Left hindlimb (tissue), 1 donor: ENCODE results near the gene ACYP2.
"Not testable (repeated sequence)": the region's sequence is repeated elsewhere in the genome, so short reads cannot be mapped to it uniquely, and the experiment has no call there.

Source experiments
- DNase-seq: peaks from one replicate; pipeline ENCODE4 v3.0.0-alpha.2; 2018

Gene ACYP2

GRCh38 chr2:54099829-54100585, 15.4 kb upstream of the ACYP2 start:
- no peak for DNase-seq

GRCh38 chr2:54100772-54101171, 14.6 kb upstream of the ACYP2 start:
- no peak for DNase-seq

GRCh38 chr2:54103454-54104314, 11.7 kb upstream of the ACYP2 start:
- DNase-seq = no peak

DNA sequence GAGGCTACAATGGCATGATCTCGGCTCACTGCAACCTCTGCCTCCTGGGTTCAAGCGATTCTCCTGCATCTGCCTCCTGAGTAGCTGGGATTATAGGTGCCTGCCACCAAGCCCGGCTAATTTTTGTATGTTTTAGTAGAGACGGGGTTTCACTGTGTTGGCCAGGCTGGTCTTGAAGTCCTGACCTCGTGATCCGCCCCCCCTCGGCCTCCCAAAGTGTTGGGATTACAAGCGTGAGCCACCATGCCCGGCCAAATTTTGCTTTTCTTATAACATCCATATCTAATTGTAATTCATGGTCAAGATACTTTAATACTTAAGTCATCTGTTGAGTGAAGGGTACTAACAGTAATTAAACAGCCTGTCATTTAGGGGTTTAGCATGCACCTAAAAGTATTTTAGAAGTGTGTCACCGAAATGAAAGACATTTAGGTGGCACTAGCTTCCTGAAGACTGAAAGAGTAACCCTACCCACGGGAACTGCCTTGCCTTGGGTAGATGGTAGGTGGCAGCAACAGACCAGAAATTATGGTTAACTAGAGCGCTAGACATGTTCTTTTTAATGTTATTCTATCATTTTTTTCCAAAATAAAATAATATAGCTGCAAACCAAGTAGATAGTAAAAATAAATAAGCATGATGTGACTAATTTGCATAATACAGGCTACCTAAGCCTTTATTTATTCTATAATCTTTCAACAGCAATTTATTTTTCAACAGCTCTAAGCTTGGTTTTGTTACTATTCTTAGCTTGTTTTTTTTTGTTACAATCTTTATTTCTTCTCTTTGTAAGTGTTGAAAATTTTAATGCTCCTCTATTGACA, 8.6 kb upstream of the ACYP2 start:
- DNase-seq = no peak

DNA sequence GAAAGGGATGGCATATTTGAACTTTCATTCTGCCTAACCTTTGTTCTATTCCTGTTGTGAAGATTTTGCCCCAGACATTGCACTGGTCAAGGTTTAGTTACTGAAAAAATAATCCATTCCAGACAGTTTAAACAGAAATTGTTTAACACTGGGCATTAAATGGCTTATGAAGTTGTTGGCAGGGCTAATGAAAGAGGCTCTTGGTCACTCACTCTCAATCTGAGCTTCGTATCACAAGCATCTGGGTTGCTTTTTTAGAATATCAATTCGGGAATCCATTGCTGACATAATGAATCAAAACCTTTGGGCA, 8.0 kb upstream of the ACYP2 start:
- DNase-seq = no peak

DNA sequence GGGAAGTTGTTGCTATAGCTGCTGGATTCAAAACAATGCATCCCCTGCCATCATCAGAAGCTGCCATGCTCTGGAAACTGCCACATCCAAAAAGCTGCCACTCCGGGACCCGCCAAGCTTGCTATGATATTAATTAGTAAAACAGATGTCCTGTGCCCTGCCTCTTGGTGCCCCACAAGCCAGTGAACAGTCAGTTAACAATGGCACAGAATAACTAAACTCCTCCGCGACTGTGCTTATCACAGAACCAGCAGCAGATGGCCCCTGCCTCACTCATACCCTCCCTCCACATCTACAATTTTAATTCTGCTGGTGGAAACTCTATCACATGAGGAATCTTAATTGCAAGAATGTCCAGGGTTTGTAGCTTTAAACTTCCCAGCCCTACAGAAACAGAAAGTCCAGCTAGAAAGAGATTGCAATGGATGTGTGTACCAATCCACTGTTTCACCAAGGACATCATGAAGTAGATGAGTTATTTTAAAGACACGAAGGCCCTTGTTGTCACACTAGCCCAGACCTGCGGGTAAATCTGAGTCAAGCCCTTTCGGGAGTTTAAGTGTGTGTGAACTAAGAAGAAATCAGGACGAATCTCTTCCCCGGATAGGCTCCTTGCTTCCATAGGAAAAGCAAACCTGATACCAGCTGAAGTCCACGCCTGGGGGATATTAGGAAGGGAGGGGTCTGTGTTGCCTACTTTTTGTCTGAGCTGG, 7.4 kb upstream of the ACYP2 start:
- no peak for DNase-seq

DNA sequence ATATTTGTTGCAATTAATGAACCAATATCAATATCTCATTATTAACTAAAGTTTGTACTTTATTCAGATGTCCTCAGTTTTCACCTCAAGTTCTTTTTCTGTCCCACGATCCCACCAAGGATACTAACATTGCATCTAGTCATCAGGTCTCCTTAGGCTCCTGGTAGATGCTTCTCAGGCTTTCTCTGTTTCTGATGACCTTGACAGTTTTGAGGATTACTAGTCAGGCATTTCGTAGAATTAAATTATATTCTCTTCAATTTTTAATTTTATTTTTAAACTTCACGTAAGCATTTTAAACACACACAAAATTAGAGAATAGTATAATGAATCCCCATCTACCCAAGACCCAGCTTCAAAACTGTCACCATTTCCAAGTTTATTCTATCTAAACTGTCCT, 5.6 kb upstream of the ACYP2 start:
- DNase-seq = no peak

- not testable (repeated sequence) for DNase-seq
Observed at GRCh38 chr2:54114479-54114878, 936 bp upstream of the ACYP2 start.

DNA sequence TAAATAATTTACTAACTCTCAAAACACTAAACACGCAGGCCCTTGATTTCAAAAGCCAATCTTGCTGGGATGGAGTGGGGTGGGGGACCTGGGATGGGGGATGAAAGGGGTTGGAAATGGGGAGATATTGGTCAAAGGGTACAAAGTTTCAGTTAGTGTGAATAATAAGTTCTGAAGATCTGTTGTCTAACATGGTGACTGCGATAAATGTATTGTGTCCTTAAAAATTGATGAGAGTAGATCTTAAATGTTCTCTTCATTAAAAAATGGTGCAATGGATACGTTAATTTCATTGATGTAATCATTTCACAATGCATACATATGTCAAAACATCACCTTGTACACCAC, 505 bp upstream of the ACYP2 start:
- no peak for DNase-seq

- DNase-seq = not testable (repeated sequence)
Observed at GRCh38 chr2:54116598-54116997, 1.2 kb downstream of the ACYP2 start.

DNA sequence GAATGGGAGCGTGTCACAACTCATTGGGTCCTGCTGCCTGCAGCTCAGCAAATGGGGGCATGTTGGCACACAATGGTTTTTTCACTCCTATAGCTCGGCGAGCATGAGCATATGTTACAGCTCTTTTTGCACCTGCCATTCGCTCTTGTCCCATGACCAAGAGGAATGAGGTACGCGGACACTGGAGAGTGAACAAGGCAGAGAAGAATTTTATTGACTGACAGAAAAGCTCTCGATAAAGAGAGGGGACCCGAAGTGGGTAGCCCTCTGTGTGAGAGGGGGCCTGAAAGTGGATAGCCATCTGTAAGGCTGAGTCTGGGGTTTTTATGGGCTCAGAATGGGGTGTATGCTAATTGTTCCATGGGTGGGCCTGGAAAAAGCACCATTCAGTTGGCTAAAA, 5.5 kb downstream of the ACYP2 start:
- DNase-seq = no peak

DNA sequence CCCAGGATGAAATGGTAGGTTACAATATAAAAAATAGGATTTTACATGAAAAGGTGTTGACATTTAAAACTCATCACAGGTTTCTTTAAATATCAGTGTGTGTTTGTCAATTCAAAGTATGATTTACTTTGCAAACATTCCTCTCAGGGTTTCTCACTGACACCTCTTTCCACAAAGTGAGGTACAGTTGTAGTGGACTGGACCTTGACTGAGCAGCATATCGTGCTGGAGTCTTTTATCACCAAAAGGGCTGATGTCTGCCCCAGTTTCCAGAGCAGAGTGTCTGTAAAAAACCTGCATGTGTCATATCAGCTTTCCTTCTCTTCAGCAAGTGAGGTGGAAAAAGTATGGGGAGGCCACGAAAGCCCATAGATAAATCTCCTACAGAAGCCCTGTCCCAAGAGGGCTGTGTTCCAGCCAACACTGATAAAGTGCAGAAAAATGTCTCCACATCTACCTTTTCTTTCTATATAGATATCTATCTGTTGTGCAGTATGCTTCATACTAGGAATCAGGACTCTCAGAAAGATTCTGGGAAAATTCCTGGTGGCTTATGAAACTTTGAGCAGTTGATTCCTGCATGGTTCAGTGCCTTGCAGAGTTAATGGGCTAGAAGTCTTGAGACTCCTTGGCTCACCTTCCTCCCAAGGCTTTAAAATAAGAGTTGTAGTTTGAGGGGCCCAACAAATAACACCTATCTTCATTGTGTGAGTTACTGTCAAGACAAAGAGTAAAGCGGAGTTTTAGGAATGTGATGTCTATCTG, 6.9 kb downstream of the ACYP2 start:
- DNase-seq = no peak

- no peak for DNase-seq
Observed at GRCh38 chr2:54122939-54123338, 7.5 kb downstream of the ACYP2 start.

DNA sequence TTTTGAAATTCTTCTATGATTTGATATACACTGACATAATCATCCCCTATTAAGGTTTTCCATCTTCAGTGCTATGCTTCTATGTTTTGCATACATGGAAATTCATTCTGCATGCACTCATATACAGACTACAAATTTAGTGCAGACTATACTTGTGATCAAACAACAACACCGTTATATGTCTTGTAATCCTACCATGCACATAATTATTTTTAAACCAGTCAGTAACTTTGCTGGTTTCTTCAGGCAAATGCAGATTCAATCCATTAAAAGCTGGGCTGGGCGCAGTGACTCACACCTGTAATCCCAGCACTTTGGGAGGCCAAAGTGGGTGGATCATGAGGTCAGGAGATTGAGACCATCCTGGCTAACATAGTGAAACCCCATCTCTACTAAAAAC, 11.8 kb downstream of the ACYP2 start:
- DNase-seq = not testable (repeated sequence)

DNA sequence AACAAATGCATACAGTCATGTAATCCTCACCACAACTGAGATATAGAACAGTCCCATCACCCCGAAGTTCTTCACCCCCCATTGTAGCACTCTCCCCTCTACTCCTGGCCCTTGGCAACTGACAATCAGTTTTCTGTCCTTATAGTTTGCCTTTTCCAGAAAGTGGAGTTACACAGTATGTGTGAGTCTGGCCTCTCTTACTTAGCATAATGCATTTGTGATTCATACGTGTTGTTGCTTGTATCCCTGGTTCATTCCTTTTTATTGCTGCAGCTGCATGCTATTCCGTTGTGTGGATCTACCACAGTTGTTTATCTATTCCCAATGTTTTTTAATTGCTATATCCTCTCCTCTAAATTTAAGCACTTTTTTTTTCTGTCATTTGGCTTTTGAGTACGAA, 17.6 kb downstream of the ACYP2 start:
- DNase-seq = no peak

DNA sequence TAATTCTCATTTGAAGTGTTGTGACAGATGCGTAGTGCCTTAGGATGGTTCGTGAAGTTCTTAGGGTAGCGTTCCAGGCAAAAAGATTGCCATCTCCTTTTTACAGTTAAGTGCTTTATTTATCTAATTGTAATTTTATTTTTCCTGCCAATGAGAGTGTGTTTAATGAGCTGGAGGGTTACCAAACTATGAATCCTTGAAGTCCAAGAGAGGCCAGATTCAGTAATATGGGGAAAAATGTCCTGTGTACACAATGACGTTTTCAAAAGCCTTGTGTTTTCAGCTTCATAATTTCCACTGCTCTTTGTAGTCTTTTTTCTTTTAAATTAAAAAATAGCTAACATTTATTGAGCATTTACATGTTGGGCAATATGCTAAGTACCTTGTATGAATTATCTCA, 23.8 kb downstream of the ACYP2 start:
- no peak for DNase-seq

DNA sequence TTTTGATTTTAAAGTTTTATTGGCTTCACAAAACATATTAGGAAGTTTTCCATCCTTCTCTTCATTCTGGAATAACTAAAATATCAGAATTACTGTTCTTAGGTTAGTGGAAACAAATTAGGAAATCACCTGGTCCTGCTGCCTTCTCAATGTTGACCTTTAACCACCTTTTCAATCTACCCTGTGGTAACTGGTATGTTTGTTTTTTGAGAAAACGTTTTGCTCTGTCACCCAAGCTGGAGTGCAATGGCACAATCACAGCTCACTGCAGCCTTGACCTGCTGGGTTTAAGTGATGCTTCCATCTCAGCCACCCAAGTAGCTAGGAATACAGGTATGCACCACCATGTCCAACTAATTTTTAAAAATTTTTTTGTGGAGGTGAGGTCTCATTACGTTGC, 28.4 kb downstream of the ACYP2 start:
- DNase-seq = no peak

- no peak for DNase-seq
Observed at GRCh38 chr2:54148391-54148790, 33.0 kb downstream of the ACYP2 start.

DNA sequence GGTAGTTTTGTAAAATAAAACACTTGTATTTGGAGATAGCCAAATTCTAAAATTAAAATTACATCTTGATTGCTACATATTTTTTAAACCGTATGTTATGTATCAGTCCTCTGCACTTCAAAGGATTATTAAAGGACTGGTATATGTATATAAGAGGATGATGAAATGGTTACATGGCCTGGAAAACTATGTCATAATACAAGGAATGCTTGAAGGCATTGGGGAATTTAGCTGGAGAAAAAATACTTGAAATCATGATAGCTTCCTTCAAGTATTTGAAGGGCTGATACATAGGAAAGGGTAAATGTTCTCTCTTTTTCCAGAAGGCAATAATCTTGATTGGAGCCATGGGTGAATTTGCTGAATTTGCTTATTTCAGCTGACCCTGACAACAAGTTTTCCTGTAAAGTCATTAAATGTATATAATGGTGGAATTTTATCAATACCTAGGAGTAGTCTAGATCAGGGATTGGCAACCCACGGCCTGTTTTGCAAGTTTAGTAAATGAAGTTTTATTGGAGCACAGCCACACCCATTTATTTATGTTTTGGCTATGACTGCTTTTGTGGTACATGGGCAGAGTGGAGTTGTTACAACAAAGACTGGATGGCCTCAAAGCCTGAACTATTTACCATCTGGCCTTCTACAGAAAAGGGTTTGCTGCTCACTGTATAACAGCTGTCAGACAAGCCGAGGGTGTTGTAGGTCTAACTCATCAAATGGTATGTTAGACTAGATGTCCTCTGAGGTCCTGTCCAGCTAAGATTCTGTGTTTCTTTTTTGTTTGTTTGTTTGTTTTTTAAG, 34.4 kb downstream of the ACYP2 start:
- DNase-seq = no peak

DNA sequence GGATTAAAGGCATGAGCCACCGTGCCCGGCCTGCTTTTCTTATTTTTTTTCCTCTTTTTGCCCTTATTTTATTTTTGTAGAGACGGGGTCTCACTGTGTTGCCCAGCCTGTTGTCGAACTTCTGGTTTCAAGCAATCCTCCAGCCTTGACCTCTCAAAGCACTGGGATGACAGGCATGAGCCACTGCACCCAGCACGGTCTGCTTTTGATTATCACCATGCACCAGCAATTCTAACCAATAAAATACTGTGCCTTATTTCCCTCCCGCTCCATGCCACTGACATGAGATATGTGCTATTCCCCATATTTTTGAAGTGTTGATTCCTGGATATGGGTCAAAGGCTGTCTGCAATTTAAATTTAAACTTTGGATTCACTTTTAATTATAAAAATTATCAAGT, 42.9 kb downstream of the ACYP2 start:
- no peak for DNase-seq

DNA sequence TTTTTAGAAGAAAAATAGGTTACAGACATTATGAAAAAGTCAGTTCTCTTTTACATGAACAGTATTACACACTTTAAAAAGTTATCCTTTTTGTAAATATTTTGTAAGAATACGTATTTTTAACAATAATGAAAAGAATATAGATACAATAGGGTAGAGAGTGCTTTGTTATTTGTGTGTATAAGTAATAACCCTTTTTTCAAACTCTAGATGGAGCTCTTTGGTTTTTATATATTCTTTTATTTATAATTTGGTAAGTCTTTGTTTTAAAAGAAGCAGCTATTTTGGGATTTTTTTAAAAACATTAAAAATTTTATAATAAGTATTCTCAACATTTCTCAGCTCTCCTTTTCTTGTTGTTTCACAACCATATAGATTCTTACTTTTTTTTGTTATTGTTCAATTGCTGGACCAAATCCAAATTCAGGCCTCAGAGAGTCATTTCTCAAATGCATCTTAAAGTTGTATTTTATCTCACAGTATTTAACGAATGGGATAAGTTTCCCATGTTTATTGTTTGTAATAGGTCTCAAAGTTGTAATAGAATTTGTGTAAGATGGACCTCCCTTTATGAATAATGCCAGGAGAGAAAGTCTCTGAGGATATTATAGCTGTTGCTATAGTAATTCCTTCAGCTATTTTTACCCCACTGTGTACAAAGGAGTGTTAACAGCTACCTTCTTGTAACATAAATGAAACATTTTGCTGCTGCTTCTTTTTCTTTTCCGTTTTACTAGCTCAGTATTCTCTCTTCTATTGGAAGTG, 46.4 kb downstream of the ACYP2 start:
- no peak for DNase-seq
